LNCaP clone FGC (cell line): ENCODE results near the gene MYBL2.
A peak's percentile ranks its signal among the peaks of the same experiment; 100 is the strongest.

Source experiments
- DNase-seq: peaks from one replicate; pipeline ENCODE4 v3.0.0-alpha.2; 2011; ENCODE audit warnings: low read depth
- H3K4me3 ChIP-seq: 2 replicates; pipeline ENCODE4 v1.5.1; 2011; ENCODE audit warnings: mild to moderate bottlenecking, low read depth, low read length, control low read depth
- TF ChIP-seq, protein P1 (sequence below): IDR thresholded peaks from 2 replicates; pipeline ENCODE4 v1.5.1; 2012; ENCODE audit warnings: mild to moderate bottlenecking; ENCODE audit not compliant: control insufficient read depth, insufficient read depth; ENCODE audit errors: extremely low read depth

MYBL2 gene

DNA sequence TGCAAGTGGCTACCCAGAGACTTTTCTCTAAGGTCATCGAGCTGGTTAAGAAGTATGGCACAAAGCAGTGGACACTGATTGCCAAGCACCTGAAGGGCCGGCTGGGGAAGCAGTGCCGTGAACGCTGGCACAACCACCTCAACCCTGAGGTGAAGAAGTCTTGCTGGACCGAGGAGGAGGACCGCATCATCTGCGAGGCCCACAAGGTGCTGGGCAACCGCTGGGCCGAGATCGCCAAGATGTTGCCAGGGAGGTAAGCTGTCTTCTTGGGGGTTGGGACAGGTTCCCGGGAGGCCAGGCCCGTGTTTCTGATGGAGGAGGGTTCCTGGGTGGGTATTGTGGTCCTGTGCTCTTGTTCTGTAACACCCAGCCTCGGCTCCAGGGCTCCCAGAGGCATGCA lies 19.9 kb downstream of the MYBL2 start:
- no peak overlapping the region for H3K4me3 ChIP-seq
- TF ChIP-seq, protein P1, sequence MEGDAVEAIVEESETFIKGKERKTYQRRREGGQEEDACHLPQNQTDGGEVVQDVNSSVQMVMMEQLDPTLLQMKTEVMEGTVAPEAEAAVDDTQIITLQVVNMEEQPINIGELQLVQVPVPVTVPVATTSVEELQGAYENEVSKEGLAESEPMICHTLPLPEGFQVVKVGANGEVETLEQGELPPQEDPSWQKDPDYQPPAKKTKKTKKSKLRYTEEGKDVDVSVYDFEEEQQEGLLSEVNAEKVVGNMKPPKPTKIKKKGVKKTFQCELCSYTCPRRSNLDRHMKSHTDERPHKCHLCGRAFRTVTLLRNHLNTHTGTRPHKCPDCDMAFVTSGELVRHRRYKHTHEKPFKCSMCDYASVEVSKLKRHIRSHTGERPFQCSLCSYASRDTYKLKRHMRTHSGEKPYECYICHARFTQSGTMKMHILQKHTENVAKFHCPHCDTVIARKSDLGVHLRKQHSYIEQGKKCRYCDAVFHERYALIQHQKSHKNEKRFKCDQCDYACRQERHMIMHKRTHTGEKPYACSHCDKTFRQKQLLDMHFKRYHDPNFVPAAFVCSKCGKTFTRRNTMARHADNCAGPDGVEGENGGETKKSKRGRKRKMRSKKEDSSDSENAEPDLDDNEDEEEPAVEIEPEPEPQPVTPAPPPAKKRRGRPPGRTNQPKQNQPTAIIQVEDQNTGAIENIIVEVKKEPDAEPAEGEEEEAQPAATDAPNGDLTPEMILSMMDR = no peak

DNA sequence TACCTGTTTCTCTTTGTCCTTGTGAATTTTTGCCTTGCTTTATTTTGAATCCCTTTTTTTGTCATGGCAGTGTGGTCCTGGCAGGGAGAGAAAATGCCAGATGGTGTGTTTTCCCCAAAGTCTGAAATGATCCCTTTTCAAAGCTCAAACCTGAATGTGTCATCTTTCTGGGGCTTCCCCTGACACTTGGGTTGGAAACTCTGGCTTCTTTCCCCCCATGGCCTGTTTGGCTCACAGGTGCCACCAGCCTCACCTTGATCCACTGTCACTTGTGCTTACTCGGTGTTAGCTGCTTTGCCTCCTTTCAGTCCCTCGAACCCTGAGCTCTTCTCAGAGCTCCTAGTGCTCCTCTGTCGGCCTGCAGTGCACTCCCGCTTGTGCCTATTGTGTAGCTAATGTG lies 22.3 kb downstream of the MYBL2 start:
- TF ChIP-seq, protein P1 = no peak
- DNase-seq = no peak
- no peak overlapping the region for H3K4me3 ChIP-seq

More for the DNA sequence above, 19.9 kb downstream of the MYBL2 start:
- DNase-seq = no peak

DNA sequence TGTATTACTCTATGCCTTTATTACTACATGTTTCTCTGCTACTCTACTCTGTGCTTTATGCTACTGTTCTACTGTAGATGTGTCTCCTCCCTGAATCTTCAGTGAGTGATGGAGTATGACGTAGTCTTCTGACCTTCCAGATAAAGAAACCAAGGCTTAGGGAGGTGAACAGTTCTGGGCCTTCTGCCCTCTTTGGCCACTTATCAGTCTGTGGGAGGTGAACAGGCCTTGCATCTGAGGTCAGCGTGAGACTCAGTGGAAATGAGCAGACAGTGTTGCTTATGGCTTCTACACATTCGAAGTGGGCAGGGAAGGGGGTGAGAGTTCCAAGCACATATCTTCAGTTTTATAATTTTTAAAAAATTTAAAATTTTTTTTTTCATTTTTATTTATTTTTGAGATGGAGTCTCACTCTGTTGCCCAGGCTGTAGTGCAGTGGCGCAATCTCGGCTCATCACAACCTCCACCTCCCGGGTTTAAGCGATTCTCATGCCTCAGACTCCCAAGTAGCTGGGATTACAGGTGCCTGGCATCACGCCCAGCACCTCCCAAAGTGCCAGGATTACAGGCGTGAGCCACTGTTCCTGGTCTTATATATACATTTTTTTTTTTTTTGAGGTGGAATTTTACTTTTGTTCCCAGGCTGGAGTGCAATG lies 24.2 kb downstream of the MYBL2 start:
- TF ChIP-seq, protein P1 = no peak
- no peak overlapping the region for H3K4me3 ChIP-seq
- DNase-seq = no peak

DNA sequence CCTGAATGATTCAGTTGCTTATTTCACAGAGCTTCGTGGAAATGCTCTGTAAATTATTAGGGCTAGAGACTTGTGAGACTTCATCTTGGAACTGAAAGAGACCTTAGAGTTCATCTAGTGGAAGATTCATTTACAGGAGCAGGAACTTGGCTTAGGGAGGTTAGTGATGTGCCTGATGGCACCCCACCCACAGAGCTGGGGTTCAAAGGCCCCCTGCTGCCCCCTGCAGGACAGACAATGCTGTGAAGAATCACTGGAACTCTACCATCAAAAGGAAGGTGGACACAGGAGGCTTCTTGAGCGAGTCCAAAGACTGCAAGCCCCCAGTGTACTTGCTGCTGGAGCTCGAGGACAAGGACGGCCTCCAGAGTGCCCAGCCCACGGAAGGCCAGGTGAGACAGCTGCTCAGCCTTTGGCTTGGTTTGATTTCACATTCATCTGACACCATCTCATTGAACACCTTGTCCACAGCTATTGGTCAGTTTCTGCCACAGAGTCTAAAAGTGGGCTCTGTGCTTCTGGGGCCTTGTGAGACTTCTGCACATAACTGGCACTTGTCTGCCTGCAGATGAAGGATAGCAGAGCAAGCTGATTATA lies 25.1 kb downstream of the MYBL2 start:
- TF ChIP-seq, protein P1 = peak; percentile 59
- DNase-seq = no peak

DNA sequence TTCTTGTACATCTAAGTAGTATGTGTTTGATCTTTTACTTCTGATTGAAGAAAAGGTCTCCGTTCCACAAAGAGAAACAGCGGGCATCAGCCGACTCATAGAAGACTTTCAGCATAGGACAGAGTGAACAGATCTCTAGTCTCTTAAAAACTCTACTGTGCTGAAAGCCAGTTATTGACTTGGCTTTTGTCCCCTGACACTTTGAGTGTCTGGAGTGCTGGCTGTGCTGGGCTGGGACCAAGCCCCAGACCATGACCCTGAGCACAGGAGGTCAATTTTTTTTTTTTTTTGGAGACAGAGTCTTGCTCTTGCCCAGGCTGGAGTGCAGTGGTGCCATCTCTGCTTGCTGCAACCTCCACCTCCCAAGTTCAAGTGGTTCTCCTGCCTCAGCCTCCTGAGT lies 27.8 kb downstream of the MYBL2 start:
- H3K4me3 ChIP-seq = no peak overlapping the region
- no peak for DNase-seq
- TF ChIP-seq, protein P1 = no peak

More for the DNA sequence above, 25.1 kb downstream of the MYBL2 start:
- H3K4me3 ChIP-seq = no peak overlapping the region

DNA sequence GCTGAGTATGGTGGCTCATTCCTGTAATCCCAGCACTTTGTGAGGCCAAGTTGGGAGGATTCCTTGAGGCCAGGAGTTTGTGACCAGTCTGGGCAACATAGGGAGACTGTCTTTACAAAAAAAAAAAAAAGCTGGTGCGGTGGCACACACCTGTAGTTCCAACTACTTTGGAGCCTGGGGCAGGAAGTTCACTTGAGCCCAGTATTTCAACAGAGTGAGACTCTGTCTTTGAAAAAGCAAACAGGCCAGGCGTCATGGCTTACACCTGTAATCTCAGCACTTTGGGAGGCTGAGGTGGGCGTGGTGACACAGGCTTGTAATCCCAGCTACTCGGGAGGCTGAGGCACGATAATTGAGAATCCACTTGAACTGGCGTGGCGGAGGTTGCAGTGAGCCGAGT lies 28.7 kb downstream of the MYBL2 start:
- no peak for DNase-seq
- no peak overlapping the region for H3K4me3 ChIP-seq
- TF ChIP-seq, protein P1 = no peak
